Astrocyte (in vitro differentiated cells and primary cell): ENCODE results near the gene TOP3B. TPM values are rescaled to one million over a fixed set of nuclear protein-coding genes. Genes with fewer than 3 reads are reported as not detected.

Experiments used
- DNase-seq: peaks from one replicate; pipeline ENCODE4 v3.0.0-alpha.2; 2010; ENCODE audit warnings: low read depth
- FAIRE-seq: peaks from 2 replicates; lab custom pipeline; 2011; peaks lifted over from hg19 to GRCh38; lab: Jason Lieb, UNC
- H2AFZ ChIP-seq: 2 replicates; pipeline ENCODE4 v1.6.0; 2012; ENCODE audit warnings: low read depth, low read length, inconsistent platforms
- H3K27ac ChIP-seq: 2 replicates; pipeline ENCODE4 v1.5.1; 2011; ENCODE audit warnings: low read depth, low read length, inconsistent platforms
- H3K27me3 ChIP-seq: 2 replicates; pipeline ENCODE4 v1.6.0; 2011; ENCODE audit warnings: low read length, inconsistent platforms; ENCODE audit not compliant: insufficient read depth
- H3K36me3 ChIP-seq: 2 replicates; pipeline ENCODE4 v1.5.1; 2011; ENCODE audit warnings: low read length, inconsistent platforms; ENCODE audit not compliant: insufficient read depth
- H3K4me1 ChIP-seq: 2 replicates; pipeline ENCODE4 v1.5.1; 2011; ENCODE audit warnings: low read length, inconsistent platforms; ENCODE audit not compliant: insufficient read depth
- H3K4me2 ChIP-seq: 2 replicates; pipeline ENCODE4 v1.6.0; 2012; ENCODE audit warnings: low read length, inconsistent platforms
- H3K4me3 ChIP-seq: 2 replicates; pipeline ENCODE4 v1.5.1; 2011; ENCODE audit warnings: low read depth, mild to moderate bottlenecking, low read length, inconsistent platforms; ENCODE audit not compliant: insufficient read depth
- H3K79me2 ChIP-seq: 2 replicates; pipeline ENCODE4 v1.6.0; 2012; ENCODE audit warnings: mild to moderate bottlenecking, low read length, inconsistent platforms; ENCODE audit not compliant: insufficient read depth
- H3K9ac ChIP-seq: 2 replicates; pipeline ENCODE4 v1.6.0; 2012; ENCODE audit warnings: mild to moderate bottlenecking, low read length, inconsistent platforms
- H3K9me3 ChIP-seq: 2 replicates; pipeline ENCODE4 v1.5.1; 2012; ENCODE audit warnings: low read depth, mild to moderate bottlenecking, low read length, inconsistent platforms; ENCODE audit not compliant: insufficient read depth
- H4K20me1 ChIP-seq: 2 replicates; pipeline ENCODE4 v1.6.0; 2012; ENCODE audit warnings: low read length, inconsistent platforms; ENCODE audit not compliant: insufficient read depth
- H3K27ac Mint-ChIP-seq: one replicate; pipeline ENCODE4 v1.8.0; 2021; ENCODE audit warnings: mild to moderate bottlenecking, mixed read lengths; ENCODE audit not compliant: unreplicated experiment
- H3K27me3 Mint-ChIP-seq: one replicate; pipeline ENCODE4 v1.8.0; 2021; ENCODE audit warnings: low read depth, mixed read lengths; ENCODE audit not compliant: unreplicated experiment
- H3K36me3 Mint-ChIP-seq: one replicate; pipeline ENCODE4 v1.8.0; 2021; ENCODE audit warnings: low read depth, mixed read lengths; ENCODE audit not compliant: unreplicated experiment
- H3K4me1 Mint-ChIP-seq: one replicate; pipeline ENCODE4 v1.8.0; 2021; ENCODE audit warnings: low read depth, mixed read lengths; ENCODE audit not compliant: unreplicated experiment
- H3K4me3 Mint-ChIP-seq: one replicate; pipeline ENCODE4 v1.8.0; 2021; ENCODE audit warnings: mild to moderate bottlenecking, moderate library complexity, mixed read lengths; ENCODE audit not compliant: unreplicated experiment
- H3K9me3 Mint-ChIP-seq: one replicate; pipeline ENCODE4 v1.8.0; 2021; ENCODE audit warnings: mild to moderate bottlenecking, mixed read lengths; ENCODE audit not compliant: unreplicated experiment
- CTCF ChIP-seq: IDR thresholded peaks from 2 replicates; pipeline ENCODE4 v1.5.1; 2011; ENCODE audit warnings: low read depth, mild to moderate bottlenecking, inconsistent platforms, low read length, moderate library complexity; ENCODE audit not compliant: insufficient read depth
- EZH2 ChIP-seq: IDR thresholded peaks from 2 replicates; pipeline ENCODE4 v1.6.1; 2012; ENCODE audit warnings: mild to moderate bottlenecking, low read length, inconsistent platforms; ENCODE audit not compliant: insufficient read depth
- total RNA-seq: library from RNA; stranded (reverse); gene quantifications from 2 replicates; pipeline ENCODE4 v1.2.1, GENCODE V29; 2021

The TOP3B gene
- total RNA-seq, 1 donor from 2014 or later, result 37.3 TPM

DNA sequence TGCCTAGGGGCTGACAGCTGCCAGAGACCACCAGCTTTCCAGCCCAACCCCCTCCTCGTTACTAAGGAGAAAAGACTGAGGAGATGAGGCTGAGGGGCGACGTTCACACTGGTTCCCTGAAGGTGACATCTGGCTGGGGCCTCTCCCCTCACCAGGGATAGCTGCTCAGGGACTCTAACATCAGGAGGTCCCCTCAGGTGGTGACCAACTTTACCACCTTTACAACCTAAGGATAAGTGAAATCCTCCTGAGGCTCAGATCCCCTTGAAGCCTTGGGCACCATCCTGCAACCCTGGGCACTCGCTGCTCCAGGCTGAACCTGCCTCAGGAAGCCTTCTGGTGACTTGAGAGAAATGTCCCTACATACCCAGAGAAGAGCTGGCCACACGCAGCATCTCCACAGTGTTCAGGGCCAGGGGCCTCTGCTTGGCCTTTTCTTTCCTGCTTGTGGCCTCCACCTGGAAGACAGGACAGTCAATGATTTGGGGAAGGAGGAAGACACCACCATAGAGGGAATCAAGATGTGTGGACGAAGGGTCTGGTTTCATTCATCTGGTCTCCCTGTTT is 17.6 kb downstream of the TOP3B start:
- no peaks in the 10 kb centered on the region for H3K9me3 ChIP-seq
- no peaks in the 10 kb centered on the region for H3K27me3 Mint-ChIP-seq
- H3K4me1 ChIP-seq, result peaks cover 9% of the 10 kb centered on the region
- no peak overlapping the region for H2AFZ ChIP-seq
- H3K27ac Mint-ChIP-seq, result peak overlapping the region; percentile 75
- no peak overlapping the region for H3K4me2 ChIP-seq
- FAIRE-seq (no peak), DNase-seq (no peak)
- no peak overlapping the region for H3K9ac ChIP-seq
- H3K4me1 Mint-ChIP-seq, result no peaks in the 10 kb centered on the region
- H3K4me3 ChIP-seq, result no peak overlapping the region
- no peaks in the 10 kb centered on the region for H3K27me3 ChIP-seq
- peaks cover 28% of the 10 kb centered on the region for H3K36me3 ChIP-seq
- no peak overlapping the region for H3K4me3 Mint-ChIP-seq
- no peak overlapping the region for H3K27ac ChIP-seq
- TF ChIP-seq CTCF, result no peak
- TF ChIP-seq EZH2, result no peak
- H3K9me3 Mint-ChIP-seq, result no peaks in the 10 kb centered on the region
- peaks cover 30% of the 10 kb centered on the region for H3K36me3 Mint-ChIP-seq
- no peaks in the 10 kb centered on the region for H3K79me2 ChIP-seq
- peaks cover 16% of the 10 kb centered on the region for H4K20me1 ChIP-seq

DNA sequence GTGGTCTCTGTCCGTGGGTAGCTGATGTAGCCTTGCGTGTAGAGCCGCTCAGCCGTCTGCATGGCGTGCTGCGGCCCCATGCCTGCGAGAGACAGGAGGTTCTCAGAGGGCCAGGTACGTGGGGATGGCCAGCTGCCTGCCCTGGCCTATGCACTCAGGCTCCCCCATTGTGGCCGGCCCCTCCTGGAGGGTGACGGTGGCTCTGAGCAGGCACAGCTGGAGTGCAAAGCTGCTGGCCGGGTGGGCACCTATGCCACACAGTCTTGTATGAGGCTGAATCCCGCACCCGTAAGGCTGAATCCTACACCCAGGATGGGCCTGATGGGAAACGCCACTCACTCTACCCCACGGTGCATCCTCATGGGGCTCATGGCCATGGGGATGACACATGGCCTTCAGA is 18.4 kb downstream of the TOP3B start:
- peaks cover 30% of the 10 kb centered on the region for H3K36me3 Mint-ChIP-seq
- no peaks in the 10 kb centered on the region for H3K9me3 Mint-ChIP-seq
- DNase-seq, result no peak

More for the DNA sequence above, 18.4 kb downstream of the TOP3B start:
- Histone ChIP-seq H3K9me3 (no peaks in the 10 kb centered on the region), H3K4me2 (no peak overlapping the region), H3K27me3 (no peaks in the 10 kb centered on the region), H3K9ac (no peak overlapping the region), H2AFZ (no peak overlapping the region), H3K27ac (no peak overlapping the region), H4K20me1 (peaks cover 16% of the 10 kb centered on the region), H3K4me1 (peaks cover 9% of the 10 kb centered on the region), H3K4me3 (no peak overlapping the region), H3K36me3 (peaks cover 26% of the 10 kb centered on the region), H3K79me2 (no peaks in the 10 kb centered on the region)
- FAIRE-seq, result no peak
- Mint-ChIP-seq H3K27ac (no peak overlapping the region), H3K27me3 (no peaks in the 10 kb centered on the region), H3K4me1 (no peaks in the 10 kb centered on the region), H3K4me3 (no peak overlapping the region)
- TF ChIP-seq EZH2 (no peak), CTCF (no peak)
